PC-3 (cell line): ENCODE measurements around the gene GFM2. TPM values are rescaled to one million over a fixed set of nuclear protein-coding genes. Genes with fewer than 3 reads are reported as not detected.
"Not testable (repeated sequence)": the region's sequence is repeated elsewhere in the genome, so short reads cannot be mapped to it uniquely, and the experiment has no call there.

Experiments used
- ATAC-seq: fragments of 200-7000 bp; cut with Tn5 transposase; 2 replicates; pipeline ENCODE4 v1.9.1; 2020; ENCODE audit warnings: mild to moderate bottlenecking, moderate library complexity
- BruUV-seq: library from RNA; stranded (reverse); fragments of 400-500 nt; replicated peaks from 2 replicates; lab custom pipeline; 2021; lab: Mats Ljungman, UMichigan
- CTCF ChIA-PET: fragments of 300-600 bp; sonication (Branson Sonifier 250); formaldehyde crosslinking; loops from one replicate; lab custom pipeline; 2022; ENCODE audit warnings: antibody characterized with exemption; lab: Charles Lee
- POLR2A ChIA-PET: fragments of 300-600 bp; sonication (Branson Sonifier 250); formaldehyde crosslinking; loops from one replicate; lab custom pipeline; 2022; ENCODE audit warnings: antibody characterized with exemption; ENCODE audit not compliant: unreplicated experiment; lab: Charles Lee
- DNase-seq: peaks from one replicate; pipeline ENCODE4 v3.0.0-alpha.2; 2015
- H2AFZ ChIP-seq: fragments of 300-600 bp; sonication (generic); 2 replicates; pipeline ENCODE4 v1.6.0; 2016; ENCODE audit warnings: antibody characterized with exemption, low read length
- H3F3A ChIP-seq: fragments of 300-600 bp; sonication (generic); one replicate; pipeline ENCODE4 v1.6.0; 2017; ENCODE audit warnings: antibody characterized with exemption, low read length, control low read depth, mild to moderate bottlenecking; ENCODE audit not compliant: unreplicated experiment
- H3K27ac ChIP-seq: fragments of 300-600 bp; sonication (generic); 2 replicates; pipeline ENCODE4 v1.5.1; 2016; ENCODE audit warnings: mild to moderate bottlenecking, low read length
- H3K27me3 ChIP-seq: fragments of 300-600 bp; sonication (generic); 2 replicates; pipeline ENCODE4 v1.6.1; 2016; ENCODE audit warnings: low read length, mixed read lengths
- H3K36me3 ChIP-seq: fragments of 300-600 bp; sonication (generic); 2 replicates; pipeline ENCODE4 v1.6.1; 2016; ENCODE audit warnings: low read depth, mixed run types, low read length, mixed read lengths
- H3K4me1 ChIP-seq: fragments of 300-600 bp; sonication (generic); 2 replicates; pipeline ENCODE4 v1.5.1; 2016; ENCODE audit warnings: low read length; ENCODE audit not compliant: insufficient read depth
- H3K4me2 ChIP-seq: fragments of 300-600 bp; sonication (generic); 2 replicates; pipeline ENCODE4 v1.6.0; 2016; ENCODE audit warnings: low read length
- H3K4me3 ChIP-seq: fragments of 300-600 bp; sonication (generic); 2 replicates; pipeline ENCODE4 v1.5.1; 2016; ENCODE audit warnings: mild to moderate bottlenecking, low read length, mixed read lengths
- H3K79me2 ChIP-seq: fragments of 300-600 bp; sonication (generic); 2 replicates; pipeline ENCODE4 v1.6.1; 2017; ENCODE audit warnings: low read length, mixed read lengths
- H3K9ac ChIP-seq: fragments of 300-600 bp; sonication (generic); 2 replicates; pipeline ENCODE4 v1.6.0; 2016; ENCODE audit warnings: mild to moderate bottlenecking, low read length
- H3K9me2 ChIP-seq: fragments of 300-600 bp; sonication (generic); replicated peaks from 2 replicates; pipeline ENCODE4 v1.6.1; 2016; ENCODE audit warnings: mixed run types, low read length, mixed read lengths
- H3K9me3 ChIP-seq: fragments of 300-600 bp; sonication (generic); 2 replicates; pipeline ENCODE4 v1.6.1; 2016; ENCODE audit warnings: low read length, mixed read lengths
- H4K20me1 ChIP-seq: fragments of 300-600 bp; sonication (generic); 2 replicates; pipeline ENCODE4 v1.6.1; 2016; ENCODE audit warnings: low read length, mixed read lengths
- CTCF ChIP-seq: fragments of 300-600 bp; sonication (generic); conservative IDR thresholded peaks from 2 replicates; pipeline ENCODE4 v1.5.1; 2017; ENCODE audit warnings: antibody characterized with exemption, low read depth, mild to moderate bottlenecking, low read length
- EZH2 ChIP-seq: fragments of 300-600 bp; sonication (generic); IDR thresholded peaks from one replicate; pipeline ENCODE4 v1.6.1; 2017; ENCODE audit warnings: antibody characterized with exemption, mild to moderate bottlenecking, low read length; ENCODE audit not compliant: unreplicated experiment
- EZH2phosphoT487 ChIP-seq: fragments of 300-600 bp; sonication (generic); IDR thresholded peaks from 2 replicates; pipeline ENCODE4 v1.6.1; 2018; ENCODE audit warnings: mild to moderate bottlenecking, antibody characterized with exemption, low read length, borderline replicate concordance
- intact Hi-C: fragments of 100-400 bp; cut with micrococcal nuclease; formaldehyde crosslinking; loops from 2 replicates; pipeline ENCODE4 v1.9.0; 2023
- total RNA-seq: library from RNA; depleted of rRNA; stranded (reverse); fragments of >200 nt; gene quantifications from 2 replicates; pipeline ENCODE4 v1.2.3, GENCODE V29; 2014

GFM2 gene
- total RNA-seq, 1 experiment from 2014 or later = 36.8 TPM

- ATAC-seq (peak; percentile 56), DNase-seq (peak; percentile 78)
- peaks cover 11% of the 10 kb centered on the region for H3K36me3 ChIP-seq
- intact Hi-C loops = loop anchor here (5.0 kb wide), 1 partner anchor 35 kb away; no protein-coding TSS in a partner anchor
- H3K9me3 ChIP-seq = no peaks in the 10 kb centered on the region
- peaks cover 58% of the 10 kb centered on the region for H3K79me2 ChIP-seq
- TF ChIP-seq EZH2phosphoT487 (no peak), CTCF (no peak), EZH2 (no peak)
- POLR2A ChIA-PET = no interaction called here
- H3F3A ChIP-seq = peaks cover 8% of the 10 kb centered on the region
- H4K20me1 ChIP-seq = peaks cover 3% of the 10 kb centered on the region; the same call in 1 of the 2 replicates
- H3K27ac ChIP-seq = peak overlapping the region; percentile 56
- peaks cover 42% of the 10 kb centered on the region for H3K4me1 ChIP-seq
- no peak overlapping the region for H3K9ac ChIP-seq
- CTCF ChIA-PET = no interaction called here
- H3K9me2 ChIP-seq = no peaks in the 10 kb centered on the region
- H3K27me3 ChIP-seq = no peaks in the 10 kb centered on the region
- peak overlapping the region; percentile 17; the same call in 1 of the 2 replicates for H3K4me3 ChIP-seq
- BruUV-seq = no TSS peak
- H3K4me2 ChIP-seq = peak overlapping the region; percentile 67
- H2AFZ ChIP-seq = no peak overlapping the region
These were observed 4.3 kb downstream of the GFM2 start for GRCh38 chr5:74762599-74762998.

- no TSS peak for BruUV-seq
- no peak overlapping the region for H3K4me3 ChIP-seq
- POLR2A ChIA-PET = no interaction called here
These were observed 5.7 kb downstream of the GFM2 start for GRCh38 chr5:74761241-74761640.

GRCh38 chr5:74748742-74749141, 18.2 kb downstream of the GFM2 start:
- H3K27ac ChIP-seq, BruUV-seq, ATAC-seq, H3K4me2 ChIP-seq, H3K79me2 ChIP-seq, H2AFZ ChIP-seq, H3K9me2 ChIP-seq, CTCF ChIA-PET, H3K4me1 ChIP-seq, POLR2A ChIA-PET, H3K27me3 ChIP-seq, H4K20me1 ChIP-seq, intact Hi-C loops, DNase-seq, H3F3A ChIP-seq, H3K9me3 ChIP-seq, H3K9ac ChIP-seq, H3K4me3 ChIP-seq: not testable (repeated sequence)
- peaks cover 16% of the 10 kb centered on the region for H3K36me3 ChIP-seq

More at GRCh38 chr5:74761241-74761640, 5.7 kb downstream of the GFM2 start:
- intact Hi-C loops = loop anchor here (5.0 kb wide), 1 partner anchor 34 kb away; no protein-coding TSS in a partner anchor
- peaks cover 42% of the 10 kb centered on the region for H3K4me1 ChIP-seq
- DNase-seq (no peak), ATAC-seq (no peak)
- no peaks in the 10 kb centered on the region for H3K27me3 ChIP-seq
- H3F3A ChIP-seq = peaks cover 8% of the 10 kb centered on the region
- H3K9ac ChIP-seq = no peak overlapping the region
- no peak overlapping the region for H3K27ac ChIP-seq
- peaks cover 20% of the 10 kb centered on the region for H3K36me3 ChIP-seq
- H3K9me3 ChIP-seq = no peaks in the 10 kb centered on the region
- H2AFZ ChIP-seq = no peak overlapping the region
- H3K79me2 ChIP-seq = peaks cover 46% of the 10 kb centered on the region
- TF ChIP-seq EZH2 (no peak), CTCF (no peak), EZH2phosphoT487 (no peak)
- H3K4me2 ChIP-seq = no peak overlapping the region
- CTCF ChIA-PET = no interaction called here
- peaks cover 3% of the 10 kb centered on the region; the same call in 1 of the 2 replicates for H4K20me1 ChIP-seq
- no peaks in the 10 kb centered on the region for H3K9me2 ChIP-seq
